Ectodermal cell (in vitro differentiated cells): ENCODE data around the gene RPP40.
A peak's percentile ranks its signal among the peaks of the same experiment; 100 is the strongest.

Source experiments
- H3K27ac ChIP-seq: 2 replicates; pipeline ENCODE4 v1.7.0; 2013; ENCODE audit warnings: mild to moderate bottlenecking, low read depth, low read length; ENCODE audit not compliant: insufficient read depth, poor library complexity, severe bottlenecking
- H3K27me3 ChIP-seq: 2 replicates; pipeline ENCODE4 v1.7.0; 2013; ENCODE audit warnings: mild to moderate bottlenecking, low read length; ENCODE audit not compliant: insufficient read depth, control insufficient read depth, poor library complexity, severe bottlenecking
- H3K36me3 ChIP-seq: one replicate; pipeline ENCODE4 v1.7.0; 2013; ENCODE audit warnings: low read length; ENCODE audit not compliant: control insufficient read depth, insufficient read depth
- H3K4me1 ChIP-seq: one replicate; pipeline ENCODE4 v1.7.0; 2013; ENCODE audit warnings: low read length; ENCODE audit not compliant: control insufficient read depth, insufficient read depth
- H3K4me3 ChIP-seq: 2 replicates; pipeline ENCODE4 v1.7.0; 2013; ENCODE audit warnings: low read depth, low read length, control low read depth; ENCODE audit not compliant: insufficient read depth
- H3K9me3 ChIP-seq: 2 replicates; pipeline ENCODE4 v1.7.0; 2013; ENCODE audit warnings: mild to moderate bottlenecking, low read length, moderate library complexity; ENCODE audit not compliant: control insufficient read depth
- WGBS, 2 experiments: methylation state at CpG; one replicate each; pipeline ENCODE4 v1.1.7; 2013; ENCODE audit warnings: missing lambda C conversion rate in 2 of 2; 5-methylcytosine and 5-hydroxymethylcytosine counted together

Gene RPP40

DNA sequence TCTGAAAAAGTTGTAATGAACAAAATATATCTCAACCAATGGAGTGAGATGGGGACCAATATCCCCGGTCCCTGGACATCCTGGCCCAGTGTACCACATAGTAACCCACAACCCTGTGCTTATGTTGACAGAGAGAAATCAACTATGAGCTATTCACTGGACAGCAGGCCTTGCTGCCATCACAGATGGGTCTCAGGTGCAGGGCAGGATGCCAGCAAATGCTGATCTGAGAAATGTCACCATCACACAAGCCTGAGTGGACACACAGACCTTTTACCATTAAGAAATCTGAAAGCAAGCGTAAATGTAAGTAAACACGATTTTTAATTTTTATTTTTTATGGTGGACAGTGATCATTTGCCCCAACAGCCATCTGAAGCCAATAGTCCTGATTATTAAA lies 9.1 kb downstream of the RPP40 start:
- Histone ChIP-seq H3K27ac (no peak overlapping the region), H3K9me3 (no peaks in the 10 kb centered on the region), H3K36me3 (no peaks in the 10 kb centered on the region), H3K4me1 (no peaks in the 10 kb centered on the region), H3K27me3 (no peaks in the 10 kb centered on the region), H3K4me3 (no peak overlapping the region)
- 85 to 95% methylated on average over 1 to 3 of the region's 3 CpGs for WGBS, 2 experiments

DNA sequence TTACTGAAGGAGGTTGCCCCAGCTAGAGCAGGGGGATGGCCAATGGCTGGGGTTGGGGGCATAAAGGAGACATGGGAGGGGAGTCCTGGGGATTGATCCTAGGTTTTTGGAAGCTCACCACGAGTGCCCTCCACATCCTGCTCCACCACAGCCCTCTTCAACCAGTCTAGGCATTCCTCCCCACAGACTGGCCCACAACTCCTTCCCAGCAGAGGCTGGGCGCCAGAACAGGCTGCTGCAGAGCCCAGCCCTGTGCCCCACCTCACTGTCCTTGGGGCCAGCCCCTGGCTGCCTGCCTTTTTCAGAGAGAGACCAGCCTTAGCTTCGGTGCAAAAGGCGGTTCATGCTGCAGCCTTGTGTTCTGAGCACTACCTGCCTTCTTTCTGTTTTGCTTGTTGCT lies 16.4 kb downstream of the RPP40 start:
- Histone ChIP-seq H3K27ac (no peak overlapping the region), H3K36me3 (no peaks in the 10 kb centered on the region), H3K27me3 (no peaks in the 10 kb centered on the region), H3K4me3 (no peak overlapping the region), H3K4me1 (no peaks in the 10 kb centered on the region), H3K9me3 (no peaks in the 10 kb centered on the region)
- 90 to 91% methylated on average over 4 of the region's 4 CpGs for WGBS, 2 experiments

DNA sequence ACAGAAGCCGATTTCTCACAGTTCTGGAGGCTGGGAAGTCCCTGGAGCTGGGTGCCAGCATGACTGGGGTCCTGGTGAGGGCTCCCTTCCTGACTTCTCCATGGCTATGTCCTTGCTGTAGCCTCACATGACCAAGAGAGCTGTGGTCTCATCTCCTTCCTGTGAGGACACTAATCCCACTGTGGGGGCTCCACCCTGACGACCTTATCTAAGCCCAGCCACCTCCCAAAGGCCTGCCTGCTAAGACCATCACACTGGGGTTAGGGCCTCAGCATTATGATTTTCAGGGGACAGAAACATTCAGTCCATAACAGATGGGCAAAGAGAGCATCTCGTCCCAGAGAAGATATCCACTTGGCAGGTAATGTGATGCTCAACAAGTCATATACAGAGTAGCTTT lies 16.8 kb downstream of the RPP40 start:
- no peak overlapping the region for H3K27ac ChIP-seq
- H3K9me3 ChIP-seq, result no peaks in the 10 kb centered on the region
- H3K36me3 ChIP-seq, result no peaks in the 10 kb centered on the region
- no peaks in the 10 kb centered on the region for H3K27me3 ChIP-seq
- no peak overlapping the region for H3K4me3 ChIP-seq
- no peaks in the 10 kb centered on the region for H3K4me1 ChIP-seq
- 89 to 90% methylated on average over 3 of the region's 3 CpGs for WGBS, 2 experiments

DNA sequence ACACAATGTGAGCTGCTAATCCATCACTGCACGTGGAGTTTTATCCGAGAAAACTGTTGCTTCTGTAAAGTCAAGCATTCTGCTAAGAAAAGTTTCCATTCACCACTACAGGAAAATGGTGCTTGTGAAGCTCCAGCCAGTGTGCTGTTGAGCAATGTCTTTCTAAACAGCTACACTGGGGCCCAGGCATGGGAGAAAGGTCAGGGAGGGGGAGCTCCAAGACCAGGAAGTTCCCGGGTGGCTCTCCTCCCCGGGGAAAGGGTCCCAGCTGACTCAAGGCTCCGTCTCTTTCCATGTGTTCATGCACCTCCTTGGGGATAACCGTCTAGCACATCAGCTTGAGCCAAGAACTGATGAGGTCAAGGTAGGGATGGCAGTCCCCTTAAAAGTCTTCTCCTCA lies 20.5 kb downstream of the RPP40 start:
- no peaks in the 10 kb centered on the region for H3K36me3 ChIP-seq
- no peaks in the 10 kb centered on the region for H3K27me3 ChIP-seq
- H3K4me3 ChIP-seq, result no peak overlapping the region
- no peaks in the 10 kb centered on the region for H3K9me3 ChIP-seq
- H3K4me1 ChIP-seq, result no peaks in the 10 kb centered on the region
- no peak overlapping the region for H3K27ac ChIP-seq
- 91 to 92% methylated on average over 6 of the region's 6 CpGs for WGBS, 2 experiments

DNA sequence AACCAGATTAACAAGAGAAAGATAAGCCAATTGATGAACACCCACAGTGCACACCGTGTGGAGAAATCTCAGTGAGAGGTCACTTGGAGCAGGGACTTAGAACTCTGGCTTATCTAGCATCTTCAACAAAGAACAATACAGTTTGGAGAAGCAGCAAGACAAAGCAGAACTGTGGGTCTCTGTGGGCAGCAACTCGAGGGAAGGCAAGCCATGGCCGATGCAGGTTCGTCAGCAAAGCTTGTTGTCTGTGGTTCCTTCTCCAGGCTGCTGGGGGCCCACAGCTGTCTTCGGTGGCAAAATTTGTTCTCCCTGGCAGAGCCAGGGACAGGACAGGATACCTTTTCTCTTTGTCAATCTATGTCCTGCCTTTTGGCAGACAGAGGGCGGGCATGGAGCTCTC lies 22.1 kb downstream of the RPP40 start:
- Histone ChIP-seq H3K27me3 (no peaks in the 10 kb centered on the region), H3K36me3 (no peaks in the 10 kb centered on the region), H3K27ac (no peak overlapping the region), H3K4me1 (no peaks in the 10 kb centered on the region), H3K4me3 (no peak overlapping the region), H3K9me3 (no peaks in the 10 kb centered on the region)
- 79 to 82% methylated on average over 6 of the region's 6 CpGs for WGBS, 2 experiments

DNA sequence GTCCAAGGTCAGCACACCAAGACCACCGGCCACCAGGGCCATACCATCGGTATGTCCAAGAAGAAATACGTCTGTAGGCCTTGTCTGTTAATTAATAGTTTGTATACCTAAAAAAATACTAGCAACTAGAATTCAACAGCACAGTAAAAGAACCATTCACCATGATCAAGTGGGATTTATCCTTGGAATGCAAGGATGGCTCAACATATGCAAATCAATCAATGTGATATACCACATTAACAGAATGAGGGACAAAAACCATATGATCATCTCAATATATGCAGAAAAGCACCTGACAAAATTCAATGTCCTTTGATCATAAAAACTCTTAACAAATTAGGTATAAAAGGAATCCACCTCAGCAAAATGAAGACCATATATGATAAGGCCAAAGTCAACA lies 24.4 kb downstream of the RPP40 start:
- H3K27me3 ChIP-seq, result no peaks in the 10 kb centered on the region
- H3K27ac ChIP-seq, result no peak overlapping the region
- 94 to 100% methylated on average over 3 of the region's 3 CpGs for WGBS, 2 experiments
- no peak overlapping the region for H3K4me3 ChIP-seq
- H3K36me3 ChIP-seq, result no peaks in the 10 kb centered on the region
- peaks cover 8% of the 10 kb centered on the region for H3K4me1 ChIP-seq
- H3K9me3 ChIP-seq, result no peaks in the 10 kb centered on the region

DNA sequence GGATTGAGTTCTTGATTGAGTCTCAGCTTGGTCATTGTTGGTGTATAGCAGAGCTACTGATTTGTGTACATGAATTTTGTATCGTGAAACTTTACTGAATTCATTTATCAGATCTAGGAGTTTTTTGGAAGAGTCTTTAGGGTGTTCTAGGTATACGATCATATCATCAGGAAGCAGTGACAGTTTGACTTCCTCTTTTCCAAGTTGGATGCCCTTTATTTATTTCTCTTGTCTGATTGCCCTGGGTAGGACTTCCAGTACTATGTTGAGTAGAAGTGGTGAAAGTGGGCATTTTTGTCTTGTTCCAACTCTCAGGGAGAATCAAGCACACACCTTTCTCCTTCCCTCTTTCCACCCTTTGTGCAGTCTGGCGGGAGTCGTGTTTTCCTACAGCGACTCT lies 26.4 kb downstream of the RPP40 start:
- Histone ChIP-seq H3K9me3 (no peaks in the 10 kb centered on the region), H3K4me1 (peaks cover 18% of the 10 kb centered on the region), H3K4me3 (no peak overlapping the region), H3K27ac (no peak overlapping the region), H3K36me3 (no peaks in the 10 kb centered on the region), H3K27me3 (no peaks in the 10 kb centered on the region)
- WGBS, 2 experiments, result 91 to 93% methylated on average over 5 of the region's 5 CpGs

DNA sequence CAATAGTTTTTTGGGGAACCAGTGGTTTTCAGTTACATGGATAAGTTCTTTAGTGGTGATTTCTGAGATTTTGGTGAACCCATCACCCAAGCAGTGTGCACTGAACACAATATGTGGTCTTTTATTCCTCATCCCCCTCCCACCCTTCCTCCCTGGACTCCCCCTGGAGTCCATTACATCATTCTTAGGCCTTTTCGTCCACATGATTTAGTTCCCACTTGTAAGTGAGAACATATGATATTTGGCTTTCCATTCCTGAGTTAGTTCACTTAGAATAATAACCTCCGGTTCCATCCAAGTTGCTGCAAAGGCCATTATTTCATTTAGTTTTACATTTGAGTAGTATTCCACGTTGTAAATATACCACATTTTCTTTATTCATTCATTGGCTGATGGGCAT lies 28.3 kb downstream of the RPP40 start:
- H3K9me3 ChIP-seq, result no peaks in the 10 kb centered on the region
- H3K4me3 ChIP-seq, result no peak overlapping the region
- 81 to 93% methylated on average over 2 of the region's 3 CpGs for WGBS, 2 experiments
- H3K27me3 ChIP-seq, result no peaks in the 10 kb centered on the region
- H3K4me1 ChIP-seq, result peaks cover 24% of the 10 kb centered on the region
- no peak overlapping the region for H3K27ac ChIP-seq
- no peaks in the 10 kb centered on the region for H3K36me3 ChIP-seq

DNA sequence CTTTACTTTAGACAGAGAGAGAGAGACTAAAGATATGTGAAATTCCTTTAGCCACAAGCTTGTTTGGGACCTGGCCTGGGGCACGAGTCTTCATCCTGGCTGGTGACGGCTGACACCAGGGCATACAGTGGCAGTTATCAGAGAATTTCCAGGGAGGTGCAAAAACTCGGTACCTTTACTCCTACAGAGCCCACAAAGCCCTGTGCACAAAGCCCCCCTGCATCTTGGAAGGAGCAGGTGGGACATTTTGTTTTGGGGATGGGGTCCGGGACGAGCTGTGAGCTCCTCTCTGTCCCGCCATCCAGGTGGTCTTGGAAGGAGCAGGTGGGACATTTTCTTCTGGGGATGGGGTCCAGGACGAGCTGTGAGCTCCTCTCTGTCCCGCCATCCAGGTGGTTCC lies 28.9 kb downstream of the RPP40 start:
- H3K27ac ChIP-seq, result no peak overlapping the region
- 92 to 95% methylated on average over 8 of the region's 8 CpGs for WGBS, 2 experiments
- H3K4me1 ChIP-seq, result peaks cover 28% of the 10 kb centered on the region
- H3K9me3 ChIP-seq, result no peaks in the 10 kb centered on the region
- no peak overlapping the region for H3K4me3 ChIP-seq
- no peaks in the 10 kb centered on the region for H3K36me3 ChIP-seq
- H3K27me3 ChIP-seq, result no peaks in the 10 kb centered on the region

DNA sequence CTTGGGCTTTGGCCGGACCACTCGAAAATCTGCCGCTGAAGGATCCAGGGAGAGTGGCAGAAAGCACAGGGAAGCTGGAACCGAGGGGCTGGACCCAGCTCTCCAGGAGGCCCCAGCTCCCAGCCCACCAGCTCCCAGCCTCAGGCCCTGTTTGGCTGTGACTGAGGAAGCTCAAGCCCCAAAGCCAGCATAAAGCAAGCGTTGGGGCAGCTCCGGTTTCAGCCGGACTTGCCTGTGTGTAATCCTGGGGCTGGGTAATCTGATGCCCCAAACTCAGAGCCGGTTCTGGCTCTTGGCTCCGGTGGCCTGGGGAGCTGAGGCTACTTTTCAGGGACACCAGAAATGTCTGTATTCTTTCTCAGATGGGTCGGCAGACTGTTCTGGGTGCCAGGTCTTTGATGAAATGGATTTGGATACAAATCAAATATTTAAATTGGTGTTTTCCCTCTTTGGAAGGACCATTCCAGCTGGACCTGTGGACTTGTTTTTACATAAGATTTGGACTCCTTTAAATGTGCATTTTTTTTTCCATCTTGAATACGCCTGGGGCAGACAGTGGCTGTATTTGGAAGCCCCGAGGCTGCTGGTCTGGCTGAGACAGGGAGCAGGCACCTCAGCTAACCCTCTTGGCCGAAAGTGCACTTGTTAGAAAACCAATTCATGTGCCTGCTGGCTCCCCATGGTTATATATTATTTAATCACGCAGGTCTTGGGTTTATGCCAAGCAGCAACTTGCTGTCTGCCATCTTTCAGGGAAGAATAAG lies 29.7 kb downstream of the RPP40 start:
- WGBS, 2 experiments, result 44 to 45% methylated on average over 14 of the region's 14 CpGs

DNA sequence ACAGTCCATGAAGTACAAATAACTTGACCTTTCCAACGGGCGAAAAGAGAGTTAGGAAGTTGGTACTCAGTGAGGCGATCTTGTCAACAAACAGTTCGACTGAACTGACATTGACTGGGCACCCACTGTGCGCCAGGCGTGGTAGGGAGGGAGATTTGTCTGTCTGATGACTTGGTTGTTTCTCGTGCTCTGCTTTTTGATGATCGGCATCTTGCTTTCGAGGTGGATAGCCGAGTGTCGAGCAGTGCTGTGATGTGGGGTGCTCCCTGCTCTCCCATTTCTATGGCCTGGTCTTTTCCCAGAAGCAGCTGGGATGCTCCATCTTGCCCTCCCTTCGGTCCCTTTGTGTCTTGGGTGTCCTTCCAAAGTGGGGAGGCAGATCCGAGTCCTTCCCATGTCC lies 30.4 kb downstream of the RPP40 start:
- 93 to 94% methylated on average over 12 to 13 of the region's 13 CpGs for WGBS, 2 experiments
- peaks cover 28% of the 10 kb centered on the region for H3K4me1 ChIP-seq
- no peaks in the 10 kb centered on the region for H3K9me3 ChIP-seq
- no peaks in the 10 kb centered on the region for H3K27me3 ChIP-seq
- H3K36me3 ChIP-seq, result no peaks in the 10 kb centered on the region
- H3K4me3 ChIP-seq, result no peak overlapping the region
- H3K27ac ChIP-seq, result no peak overlapping the region

More for the DNA sequence above, 29.7 kb downstream of the RPP40 start:
- H3K4me1 ChIP-seq, result peaks cover 28% of the 10 kb centered on the region
- no peaks in the 10 kb centered on the region for H3K27me3 ChIP-seq
- H3K36me3 ChIP-seq, result no peaks in the 10 kb centered on the region
- H3K9me3 ChIP-seq, result no peaks in the 10 kb centered on the region
- H3K4me3 ChIP-seq, result no peak overlapping the region
- peak overlapping the region; percentile 40 for H3K27ac ChIP-seq
